IPS-15b (cell line): ENCODE data around the gene COL5A1.

Source experiments
- H3K27me3 ChIP-seq: one replicate; pipeline ENCODE4 v1.6.1; 2013; ENCODE audit warnings: low read length; ENCODE audit not compliant: control insufficient read depth, insufficient read depth
- H3K36me3 ChIP-seq: one replicate; pipeline ENCODE4 v1.6.1; 2013; ENCODE audit warnings: low read length; ENCODE audit not compliant: control insufficient read depth, insufficient read depth
- H3K4me1 ChIP-seq: one replicate; pipeline ENCODE4 v1.6.1; 2013; ENCODE audit warnings: mild to moderate bottlenecking, low read length; ENCODE audit not compliant: control insufficient read depth, insufficient read depth
- H3K4me3 ChIP-seq: one replicate; pipeline ENCODE4 v1.5.1; 2013; ENCODE audit warnings: low read depth, low read length
- H3K9ac ChIP-seq: one replicate; pipeline ENCODE4 v1.6.1; 2013; ENCODE audit warnings: low read depth, mild to moderate bottlenecking, low read length
- H3K9me3 ChIP-seq: one replicate; pipeline ENCODE4 v1.6.1; 2013; ENCODE audit warnings: mild to moderate bottlenecking, low read length; ENCODE audit not compliant: control insufficient read depth, insufficient read depth

The COL5A1 gene

DNA sequence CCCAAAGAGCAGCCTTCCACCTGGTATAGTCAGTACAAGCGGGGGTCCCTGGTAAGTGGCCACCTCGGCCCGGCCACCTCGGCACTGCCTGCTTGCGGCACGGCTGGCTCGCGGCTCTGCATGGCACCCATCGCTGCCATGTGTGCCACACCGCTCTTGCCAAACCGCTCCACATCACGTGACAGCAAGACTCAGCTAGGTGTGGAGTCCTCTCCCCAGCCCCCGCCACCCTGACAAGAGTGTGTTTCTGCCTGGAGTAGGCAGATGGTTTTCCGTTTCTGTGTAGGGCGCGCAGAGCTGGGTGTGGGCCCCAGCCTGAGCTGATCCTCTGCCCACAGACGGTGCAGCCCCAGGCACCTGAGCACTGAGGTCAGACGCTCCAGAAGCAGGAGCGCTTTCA lies 188.5 kb downstream of the COL5A1 start:
- no peaks in the 10 kb centered on the region for H3K36me3 ChIP-seq
- no peak overlapping the region for H3K4me3 ChIP-seq
- no peaks in the 10 kb centered on the region for H3K4me1 ChIP-seq
- H3K27me3 ChIP-seq, result no peaks in the 10 kb centered on the region
- H3K9me3 ChIP-seq, result no peaks in the 10 kb centered on the region
- H3K9ac ChIP-seq, result no peak overlapping the region

DNA sequence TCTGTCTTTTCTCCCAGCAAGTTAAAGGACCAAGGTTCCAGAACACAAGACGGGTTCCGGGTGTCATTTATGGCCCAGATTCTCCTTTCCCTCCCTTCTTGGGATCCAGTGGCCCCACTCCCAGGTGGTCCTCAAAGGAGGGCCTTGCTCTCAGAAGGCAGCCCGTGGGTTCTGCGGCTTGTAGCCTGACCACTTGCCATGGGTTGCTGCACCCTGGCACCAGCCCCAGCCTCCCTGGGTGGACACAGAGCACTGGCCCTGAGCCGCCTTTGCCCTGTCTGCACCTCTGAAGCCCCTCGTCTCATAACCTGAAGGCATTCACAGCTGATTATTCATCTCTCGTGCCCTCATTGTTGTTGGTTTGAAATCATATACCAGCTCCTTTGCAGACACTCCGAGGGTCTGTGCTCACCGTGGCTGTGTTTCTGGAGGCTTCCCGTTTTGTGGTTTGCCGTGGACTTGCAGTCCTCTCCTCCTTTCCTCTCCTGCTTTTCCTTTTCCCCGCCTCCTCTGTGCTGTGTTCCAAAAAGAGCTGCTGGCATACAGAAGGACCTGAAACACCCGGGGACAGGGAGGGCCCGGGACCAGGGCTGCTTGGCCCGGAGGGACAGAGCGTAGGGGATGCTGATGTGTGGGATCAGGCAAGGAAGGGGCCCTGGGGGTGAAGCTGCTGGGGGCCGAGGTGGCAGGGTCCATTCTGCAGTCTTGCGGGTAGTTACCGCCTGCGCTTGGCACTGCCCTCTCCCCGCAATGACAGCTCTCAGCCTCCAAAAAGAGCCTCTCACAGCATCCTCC lies 189.5 kb downstream of the COL5A1 start:
- Histone ChIP-seq H3K4me1 (no peaks in the 10 kb centered on the region), H3K4me3 (no peak overlapping the region), H3K36me3 (no peaks in the 10 kb centered on the region), H3K27me3 (no peaks in the 10 kb centered on the region), H3K9me3 (no peaks in the 10 kb centered on the region), H3K9ac (no peak overlapping the region)

DNA sequence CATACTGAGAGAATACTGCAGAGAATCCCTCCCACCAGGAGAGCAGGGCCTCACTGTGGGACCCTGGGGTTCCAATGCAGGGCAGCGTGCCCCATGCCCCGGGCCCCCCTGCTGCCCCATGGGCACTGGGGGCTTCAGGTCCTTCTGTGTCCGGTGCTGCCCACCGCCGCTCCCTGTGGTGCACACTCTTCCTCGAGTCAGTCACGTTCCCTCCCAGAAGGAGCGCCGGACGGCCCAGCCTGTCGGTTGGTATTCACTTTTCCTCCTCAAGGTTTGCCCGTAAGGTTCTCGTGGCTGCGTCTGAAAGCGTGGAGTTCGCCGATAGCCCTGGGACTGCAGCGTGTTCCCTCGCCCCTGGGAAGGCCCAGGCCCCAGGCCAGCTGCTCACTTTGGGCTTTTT lies 190.9 kb downstream of the COL5A1 start:
- H3K9ac ChIP-seq, result no peak overlapping the region
- no peak overlapping the region for H3K4me3 ChIP-seq
- H3K27me3 ChIP-seq, result no peaks in the 10 kb centered on the region
- H3K36me3 ChIP-seq, result no peaks in the 10 kb centered on the region
- no peaks in the 10 kb centered on the region for H3K4me1 ChIP-seq
- no peaks in the 10 kb centered on the region for H3K9me3 ChIP-seq

DNA sequence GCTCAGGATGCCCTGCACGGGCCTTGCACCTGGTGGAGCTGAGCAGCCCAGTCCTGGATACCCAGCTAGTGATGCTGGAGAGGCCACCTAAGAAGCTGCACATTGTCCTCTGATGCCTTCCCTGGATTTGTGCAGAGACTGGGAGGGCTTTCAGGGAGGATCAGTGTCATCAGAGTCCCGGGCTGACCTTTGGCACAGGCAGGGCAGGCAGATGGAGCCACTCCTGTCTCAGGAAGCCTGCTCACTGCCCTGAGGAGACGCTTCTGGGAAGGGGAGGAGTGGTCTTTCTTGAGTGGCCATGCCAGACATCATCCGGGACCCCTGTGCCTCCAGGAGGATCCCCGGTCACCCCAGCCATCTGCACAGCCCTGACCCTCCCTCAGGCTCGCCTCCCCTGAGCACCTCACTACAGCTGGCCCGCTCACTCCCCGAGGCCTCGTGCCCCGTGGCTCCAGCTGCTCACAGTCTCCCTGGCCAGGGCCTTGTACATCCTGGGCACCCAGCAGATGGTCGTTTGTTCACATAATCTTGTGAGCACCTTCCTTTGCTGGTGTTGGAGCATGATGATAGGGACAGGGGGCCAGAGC lies 191.8 kb downstream of the COL5A1 start:
- Histone ChIP-seq H3K36me3 (no peaks in the 10 kb centered on the region), H3K4me3 (no peak overlapping the region), H3K9ac (no peak overlapping the region), H3K27me3 (no peaks in the 10 kb centered on the region), H3K9me3 (no peaks in the 10 kb centered on the region), H3K4me1 (no peaks in the 10 kb centered on the region)

DNA sequence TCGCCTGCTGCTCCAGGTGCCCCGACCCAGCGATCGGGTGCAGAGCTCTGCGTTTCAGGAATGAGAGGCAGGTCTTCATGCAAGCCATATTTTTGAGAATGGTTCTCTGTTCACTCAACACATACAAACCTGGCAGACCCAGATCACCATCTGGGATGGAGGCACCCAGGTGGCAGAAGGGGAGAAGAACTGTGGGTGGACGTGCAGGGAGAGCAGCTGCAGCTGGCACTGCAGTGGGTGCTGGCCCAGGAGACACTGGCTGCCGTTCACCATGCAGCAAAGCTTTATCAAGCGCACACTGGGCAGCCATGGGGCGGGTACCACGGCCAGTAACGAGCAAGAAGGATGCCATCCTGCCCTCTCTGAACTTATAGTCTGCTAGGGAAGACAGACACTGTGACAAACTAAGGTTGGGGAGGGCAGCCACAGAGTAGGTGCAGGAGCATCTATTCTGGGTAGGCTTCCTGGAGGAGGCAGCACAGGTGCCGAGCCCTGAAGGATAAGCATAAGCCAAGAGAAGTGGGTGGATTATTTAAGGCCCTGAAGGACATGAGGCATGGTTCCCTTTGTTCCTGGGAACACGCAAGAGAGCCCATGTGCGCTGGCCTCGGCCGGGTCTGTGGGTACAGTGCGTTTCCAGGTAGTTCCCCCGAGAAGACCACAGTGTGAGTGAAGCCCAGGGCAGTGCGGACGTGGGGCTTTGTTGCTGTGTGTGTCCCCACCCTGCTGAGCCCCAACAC lies 192.8 kb downstream of the COL5A1 start:
- H3K9me3 ChIP-seq, result no peaks in the 10 kb centered on the region
- no peak overlapping the region for H3K4me3 ChIP-seq
- no peaks in the 10 kb centered on the region for H3K36me3 ChIP-seq
- no peaks in the 10 kb centered on the region for H3K27me3 ChIP-seq
- no peaks in the 10 kb centered on the region for H3K4me1 ChIP-seq
- no peak overlapping the region for H3K9ac ChIP-seq

DNA sequence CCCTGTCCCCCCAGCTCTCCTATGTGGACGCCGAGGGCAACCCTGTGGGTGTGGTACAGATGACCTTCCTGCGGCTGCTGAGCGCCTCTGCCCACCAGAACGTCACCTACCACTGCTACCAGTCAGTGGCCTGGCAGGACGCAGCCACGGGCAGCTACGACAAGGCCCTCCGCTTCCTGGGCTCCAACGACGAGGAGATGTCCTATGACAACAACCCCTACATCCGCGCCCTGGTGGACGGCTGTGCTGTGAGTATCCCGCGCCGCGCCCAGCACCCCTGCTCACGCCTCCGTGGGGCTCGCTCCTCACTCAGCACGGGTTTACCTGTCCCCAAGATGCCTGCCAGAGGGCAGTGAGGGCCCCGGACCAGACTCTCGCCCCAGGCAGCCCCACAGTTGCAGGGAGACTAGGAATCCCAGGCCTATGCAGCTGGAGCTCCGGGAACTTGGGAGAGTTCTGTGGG lies 193.4 kb downstream of the COL5A1 start:
- Histone ChIP-seq H3K27me3 (no peaks in the 10 kb centered on the region), H3K9me3 (no peaks in the 10 kb centered on the region), H3K9ac (no peak overlapping the region), H3K4me3 (no peak overlapping the region), H3K4me1 (no peaks in the 10 kb centered on the region), H3K36me3 (no peaks in the 10 kb centered on the region)

DNA sequence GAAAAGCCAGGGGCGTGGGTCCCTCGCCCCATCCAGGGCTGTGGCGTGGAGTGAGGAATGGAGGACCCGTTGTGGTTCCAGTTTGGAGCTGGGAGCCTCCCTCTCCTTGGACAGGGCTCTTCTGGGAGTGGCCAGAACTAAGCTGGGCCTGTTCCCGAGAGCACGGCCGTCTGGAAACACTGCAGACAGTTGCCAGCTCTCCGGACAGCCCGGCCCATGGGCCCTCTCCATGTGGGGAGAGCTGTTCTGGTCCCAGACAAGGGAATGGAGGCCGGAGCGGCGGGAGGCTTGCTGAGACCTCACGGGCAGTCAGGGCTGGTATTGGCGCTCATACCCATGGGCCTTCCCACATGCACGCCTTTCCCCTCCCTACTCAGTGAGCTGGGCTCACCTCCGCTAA lies 193.8 kb downstream of the COL5A1 start:
- Histone ChIP-seq H3K4me3 (no peak overlapping the region), H3K27me3 (no peaks in the 10 kb centered on the region), H3K9ac (no peak overlapping the region), H3K36me3 (no peaks in the 10 kb centered on the region), H3K9me3 (no peaks in the 10 kb centered on the region), H3K4me1 (no peaks in the 10 kb centered on the region)

DNA sequence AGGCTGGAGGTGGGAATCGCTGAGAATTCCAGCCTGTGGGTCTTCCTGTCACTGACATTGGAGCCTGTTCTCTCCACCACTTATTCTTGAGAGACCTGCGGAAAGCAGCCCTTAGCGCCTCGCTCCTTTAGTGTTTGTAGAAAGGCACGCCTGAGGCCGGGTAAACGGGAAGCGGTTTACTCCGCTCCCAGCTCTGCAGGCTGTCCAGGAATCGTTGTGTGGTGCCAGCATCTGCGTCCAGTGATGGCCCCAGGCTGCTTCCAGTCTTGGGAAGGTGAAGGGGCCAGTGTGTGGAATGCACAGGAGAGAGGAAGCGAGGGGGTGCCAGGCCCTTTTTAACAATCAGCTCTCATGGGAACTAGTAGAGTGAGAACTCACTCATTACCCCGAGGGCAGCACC lies 194.4 kb downstream of the COL5A1 start:
- Histone ChIP-seq H3K9me3 (no peaks in the 10 kb centered on the region), H3K4me3 (no peak overlapping the region), H3K27me3 (no peaks in the 10 kb centered on the region), H3K9ac (no peak overlapping the region), H3K36me3 (no peaks in the 10 kb centered on the region), H3K4me1 (no peaks in the 10 kb centered on the region)

DNA sequence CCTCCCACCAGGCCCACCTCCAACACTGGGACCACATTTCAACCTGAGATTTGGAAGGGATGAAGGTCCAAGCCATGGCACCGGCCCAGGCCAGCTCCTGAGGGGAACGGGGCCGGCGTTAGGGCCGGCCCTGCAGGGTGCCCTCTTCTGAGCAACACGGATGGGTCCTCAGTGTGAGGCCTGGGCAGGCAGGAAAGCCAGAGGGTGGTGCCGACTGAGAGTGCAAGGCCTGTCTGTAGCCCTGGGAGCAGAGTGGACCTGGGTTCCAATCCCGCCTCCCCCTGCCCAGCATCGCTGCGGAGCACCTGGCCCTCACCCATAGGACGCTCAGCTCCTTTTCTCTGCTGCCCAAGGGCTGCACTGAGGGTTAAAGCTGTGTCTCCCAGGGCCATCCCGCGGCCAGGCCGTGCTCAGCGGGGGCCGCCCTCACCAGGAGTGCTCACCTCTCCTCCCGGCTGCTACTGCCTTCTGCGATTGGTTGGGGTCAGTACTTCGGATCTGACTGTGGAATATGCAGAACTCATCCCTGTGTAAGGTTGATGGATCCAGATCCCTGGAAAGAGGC lies 194.9 kb downstream of the COL5A1 start:
- no peaks in the 10 kb centered on the region for H3K4me1 ChIP-seq
- no peaks in the 10 kb centered on the region for H3K9me3 ChIP-seq
- H3K9ac ChIP-seq, result no peak overlapping the region
- no peaks in the 10 kb centered on the region for H3K36me3 ChIP-seq
- H3K27me3 ChIP-seq, result no peaks in the 10 kb centered on the region
- H3K4me3 ChIP-seq, result no peak overlapping the region

DNA sequence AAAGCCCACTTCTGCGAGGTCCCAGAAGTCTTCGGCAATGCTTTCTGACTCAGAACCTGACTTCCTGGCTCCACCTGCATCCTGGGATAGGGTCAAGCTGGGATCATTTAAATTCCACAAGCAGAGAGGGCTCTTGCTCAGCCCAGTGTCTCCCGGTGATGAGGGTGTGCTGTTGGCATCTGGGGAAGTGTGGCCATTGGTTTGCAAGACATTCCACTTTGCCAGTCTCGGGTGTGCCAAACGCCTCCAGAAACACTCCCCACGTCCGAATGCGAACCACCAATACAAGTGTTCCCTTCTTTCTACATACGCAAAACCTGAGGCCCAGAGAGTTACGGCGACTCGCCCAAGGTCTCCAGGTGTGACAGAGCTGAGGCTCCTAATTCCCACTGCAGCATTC lies 195.9 kb downstream of the COL5A1 start:
- Histone ChIP-seq H3K4me1 (no peaks in the 10 kb centered on the region), H3K36me3 (no peaks in the 10 kb centered on the region), H3K27me3 (no peaks in the 10 kb centered on the region), H3K4me3 (no peak overlapping the region), H3K9me3 (no peaks in the 10 kb centered on the region), H3K9ac (no peak overlapping the region)

DNA sequence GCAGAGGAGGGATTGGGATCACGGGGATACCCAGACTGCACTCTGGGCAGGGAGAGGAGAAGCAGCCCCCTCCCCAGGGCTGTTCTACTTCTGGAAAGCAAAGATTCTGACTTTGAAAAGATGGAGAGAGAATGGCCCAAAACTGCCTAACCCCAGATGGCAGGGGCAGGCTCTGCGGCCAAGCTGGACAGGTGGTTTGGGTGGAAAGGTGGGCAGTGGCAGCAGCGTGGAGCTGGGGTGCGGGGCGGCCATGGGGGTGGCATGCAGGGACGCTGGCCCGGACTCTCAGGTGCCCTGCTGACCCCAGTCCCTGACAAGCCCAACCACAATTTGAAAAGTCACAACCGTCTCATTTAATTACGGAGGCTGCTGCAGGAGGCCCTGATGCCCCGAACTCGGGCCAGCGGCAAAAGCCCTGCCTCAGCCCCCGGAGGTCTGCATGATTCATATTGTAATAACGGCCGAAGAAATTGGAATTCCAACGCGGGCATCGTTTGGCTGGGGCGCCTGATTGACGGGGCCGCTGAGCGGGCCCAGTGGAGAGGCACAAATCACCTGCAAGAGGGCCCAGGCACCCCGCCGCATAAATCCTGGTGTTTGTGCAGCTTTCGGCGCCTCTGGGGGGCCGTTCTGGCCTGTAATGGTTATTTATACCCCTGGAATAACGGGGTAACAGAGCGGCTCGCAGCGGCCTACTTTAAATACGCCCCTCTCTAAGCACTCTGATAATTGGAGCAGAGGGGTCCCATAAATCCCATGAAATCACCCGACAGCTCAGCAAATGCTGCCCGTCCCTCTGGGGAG lies 197.2 kb downstream of the COL5A1 start:
- H3K36me3 ChIP-seq, result no peaks in the 10 kb centered on the region
- no peak overlapping the region for H3K9ac ChIP-seq
- no peaks in the 10 kb centered on the region for H3K27me3 ChIP-seq
- no peaks in the 10 kb centered on the region for H3K9me3 ChIP-seq
- H3K4me1 ChIP-seq, result no peaks in the 10 kb centered on the region
- no peak overlapping the region for H3K4me3 ChIP-seq
